ENCODE data around the gene ZBTB3.
"Not testable (repeated sequence)": the region's sequence is repeated elsewhere in the genome, so short reads cannot be mapped to it uniquely, and the experiment has no call there.

The ZBTB3 gene

DNA sequence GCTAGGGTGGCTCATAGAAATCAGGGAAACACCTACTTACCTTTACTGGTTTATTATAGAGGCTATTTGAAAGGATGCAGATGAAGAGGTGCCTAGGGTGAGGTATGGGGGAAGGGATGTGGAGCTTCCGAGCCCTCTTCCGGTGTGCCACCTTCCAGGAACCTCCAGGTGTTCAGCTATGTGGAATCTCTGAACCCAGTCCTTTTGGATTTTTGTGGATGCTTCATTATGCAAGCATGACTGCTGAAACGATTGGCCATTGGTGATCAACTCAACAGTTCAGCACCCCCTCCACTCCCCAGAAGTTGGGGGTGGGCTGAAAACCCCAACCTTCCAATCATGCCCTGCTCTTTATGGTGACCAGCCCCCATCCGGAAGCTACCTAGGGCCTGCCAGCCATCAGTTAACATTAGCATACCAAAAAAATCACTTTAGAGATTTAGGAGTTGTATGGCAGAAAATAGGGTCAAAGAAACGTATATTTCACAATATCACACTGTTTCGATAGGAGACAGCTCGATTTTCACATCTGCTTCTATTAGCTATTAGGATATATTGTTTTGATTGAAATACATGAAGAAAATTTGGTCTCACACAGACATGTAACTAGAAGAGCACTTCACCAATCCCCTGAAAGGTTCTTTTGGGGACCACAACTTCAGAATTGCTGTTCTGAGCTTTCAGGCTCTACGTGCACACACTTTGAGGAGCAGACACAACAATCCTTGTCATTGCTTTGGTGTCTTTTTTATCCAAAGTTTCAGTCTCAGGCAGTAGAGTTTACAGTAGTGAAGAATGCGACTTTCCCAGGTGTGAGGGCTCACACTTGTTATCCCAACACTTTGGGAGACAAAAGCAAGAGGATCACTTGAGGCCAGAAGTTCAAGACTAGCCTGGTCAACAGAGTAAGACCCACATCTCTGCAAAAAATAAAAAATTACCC, 4.2 kb upstream of the ZBTB3 start:
- DNase-seq (ENCODE audit: insufficient read length, low spot score), result no peak
- TF ChIP-seq POU2F2 (IDR thresholded peaks at IDR 0.05; ENCODE audit: low read depth, low read length) (no peak), POLR2A (IDR thresholded peaks at IDR 0.05; ENCODE audit: low read depth, low read length) (no peak), TAF1 (IDR thresholded peaks at IDR 0.05; ENCODE audit: low read depth, low read length) (no peak), POLR2AphosphoS5 (IDR thresholded peaks at IDR 0.05; ENCODE audit: low read depth, low read length) (no peak)

DNA sequence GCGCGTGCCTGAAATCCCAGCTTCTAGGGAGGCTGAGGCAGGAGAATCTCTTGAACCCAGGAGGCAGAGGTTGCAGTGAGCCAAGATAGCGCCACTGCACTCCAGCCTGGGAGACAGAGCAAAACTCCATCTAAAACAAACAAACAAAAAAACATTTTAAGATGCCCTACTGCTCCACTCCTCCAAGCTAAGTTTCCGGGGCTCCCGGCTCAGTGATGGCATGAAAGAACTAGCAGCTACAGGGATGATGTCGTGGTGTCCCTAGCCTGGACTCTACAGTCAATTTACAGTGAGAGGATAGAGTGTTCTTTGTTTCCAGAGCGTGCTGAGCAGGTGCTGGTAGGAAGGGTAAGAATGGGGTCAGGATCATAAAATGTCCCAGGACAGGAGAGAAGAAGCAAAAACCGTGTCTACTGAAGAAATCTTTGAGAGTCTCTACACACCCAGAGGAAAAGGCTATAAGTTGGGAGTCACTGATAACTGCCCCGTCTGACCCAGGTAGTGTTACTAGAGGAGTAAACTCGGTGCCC, 1.2 kb upstream of the ZBTB3 start:
- TF ChIP-seq POLR2AphosphoS5 (IDR thresholded peaks at IDR 0.05; ENCODE audit: low read depth, low read length), result no peak
- no peak for TF ChIP-seq SPI1 (IDR thresholded peaks at IDR 0.05; ENCODE audit: low read depth, low read length)
- no peak for TF ChIP-seq PAX5 (IDR thresholded peaks at IDR 0.05; ENCODE audit: insufficient read depth, low read length, severe bottlenecking)
- TF ChIP-seq POLR2A (IDR thresholded peaks at IDR 0.05; ENCODE audit: low read depth, low read length), result no peak
- no peak for TF ChIP-seq TAF1 (IDR thresholded peaks at IDR 0.05; ENCODE audit: low read depth, low read length)
- no peak for TF ChIP-seq POU2F2 (IDR thresholded peaks at IDR 0.05; ENCODE audit: low read depth, low read length)
- FAIRE-seq (no peak), DNase-seq (ENCODE audit: insufficient read length, low spot score) (no peak)

More for the DNA sequence above, 4.2 kb upstream of the ZBTB3 start:
- FAIRE-seq, result no peak

DNA sequence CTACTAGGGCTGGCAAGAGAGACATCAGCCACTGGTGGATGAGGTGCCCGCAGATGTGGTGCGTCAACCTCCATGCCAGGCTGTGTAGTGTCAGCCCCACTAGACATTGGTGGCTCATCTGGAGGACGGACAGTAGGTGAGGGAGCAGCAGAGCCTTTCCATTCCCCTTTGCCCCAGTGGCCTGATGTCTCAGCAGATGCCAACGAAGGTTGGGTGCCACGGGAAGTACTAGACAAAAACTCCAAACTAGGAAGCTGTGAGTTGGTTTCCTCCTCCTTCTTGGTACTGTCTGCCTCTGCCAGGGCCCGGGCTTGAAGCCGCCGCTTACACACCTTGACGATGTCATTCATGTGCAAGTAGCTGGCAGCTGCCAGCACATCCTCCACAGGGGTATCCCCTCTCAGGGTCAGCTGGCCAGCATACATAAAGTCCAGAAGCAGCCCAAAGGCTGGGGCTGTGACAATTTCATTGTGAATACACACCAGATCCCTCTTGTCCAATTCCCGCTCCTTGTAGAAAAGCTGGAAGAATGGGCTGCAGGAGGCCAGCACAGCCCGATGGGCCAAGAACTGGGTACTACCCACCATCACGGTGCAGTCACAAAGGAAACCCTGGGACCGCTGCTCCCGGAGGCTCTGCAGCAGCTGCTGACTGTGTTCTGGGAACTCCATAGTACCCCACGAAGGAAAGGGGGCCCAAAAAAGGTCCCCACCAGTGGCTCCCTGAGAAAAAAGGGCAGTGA, 795 bp downstream of the ZBTB3 start:
- DNase-seq (ENCODE audit: insufficient read length, low spot score) (no peak), FAIRE-seq (no peak)
- TF ChIP-seq POLR2AphosphoS5 (IDR thresholded peaks at IDR 0.05; ENCODE audit: low read depth, low read length) (no peak), POLR2A (IDR thresholded peaks at IDR 0.05; ENCODE audit: low read depth, low read length) (no peak)

DNA sequence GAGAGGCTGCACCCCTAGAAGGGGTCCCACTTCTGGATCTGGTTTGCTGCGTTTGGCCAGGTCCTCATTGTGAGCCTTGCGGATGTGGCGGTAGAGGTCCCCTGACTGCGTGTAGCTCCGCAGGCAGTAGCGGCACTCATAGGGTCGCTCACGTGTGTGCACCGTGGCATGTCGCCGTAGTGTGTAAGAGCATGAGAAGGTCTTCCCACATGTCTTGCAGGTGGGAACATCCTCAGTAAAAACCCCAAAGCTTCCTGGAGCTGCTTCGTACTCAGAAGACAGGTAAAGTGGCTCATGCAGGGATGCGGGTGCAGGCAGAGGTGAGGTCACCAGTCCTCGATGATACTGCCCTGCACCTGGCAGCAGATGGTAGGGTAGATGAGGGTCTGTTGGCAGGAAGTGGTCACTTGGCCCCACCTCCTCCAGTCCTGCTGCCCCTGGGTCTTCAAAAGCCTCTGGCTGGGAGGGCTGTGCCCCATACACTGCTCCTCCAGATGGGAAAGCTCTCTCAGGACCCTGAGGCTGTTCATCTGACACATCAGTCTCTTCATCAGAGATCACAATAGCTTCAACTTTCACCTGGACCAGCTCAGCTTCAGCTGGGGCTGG, 1.7 kb downstream of the ZBTB3 start:
- TF ChIP-seq PAX5 (IDR thresholded peaks at IDR 0.05; ENCODE audit: insufficient read depth, low read length, severe bottlenecking) (no peak), POLR2AphosphoS5 (IDR thresholded peaks at IDR 0.05; ENCODE audit: low read depth, low read length) (no peak), TAF1 (IDR thresholded peaks at IDR 0.05; ENCODE audit: low read depth, low read length) (no peak), POU2F2 (IDR thresholded peaks at IDR 0.05; ENCODE audit: low read depth, low read length) (no peak), POLR2A (IDR thresholded peaks at IDR 0.05; ENCODE audit: low read depth, low read length) (no peak), SPI1 (IDR thresholded peaks at IDR 0.05; ENCODE audit: low read depth, low read length) (no peak)
- FAIRE-seq, result no peak
- no peak for DNase-seq (ENCODE audit: insufficient read length, low spot score)

DNA sequence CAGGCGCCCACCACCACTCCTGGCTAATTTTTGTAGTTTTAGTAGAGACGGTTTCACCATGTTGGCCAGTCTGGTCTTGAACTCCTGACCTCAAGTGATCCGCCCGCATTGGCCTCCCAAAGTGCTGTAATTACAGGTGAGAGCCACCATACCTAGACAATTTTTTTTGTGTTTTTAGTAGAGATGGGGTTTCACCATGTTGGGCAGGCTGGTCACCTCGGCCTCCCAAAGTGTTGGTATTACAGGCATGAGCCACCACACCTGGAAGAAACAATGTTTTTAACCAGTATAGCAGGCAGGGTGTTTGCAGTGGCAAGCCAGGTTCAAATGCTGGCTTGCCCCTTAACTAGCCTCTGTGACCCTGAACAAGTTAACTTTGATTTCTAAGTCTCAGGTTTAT, 4.0 kb downstream of the ZBTB3 start:
- DNase-seq (ENCODE audit: insufficient read length, low spot score); FAIRE-seq: not testable (repeated sequence)

DNA sequence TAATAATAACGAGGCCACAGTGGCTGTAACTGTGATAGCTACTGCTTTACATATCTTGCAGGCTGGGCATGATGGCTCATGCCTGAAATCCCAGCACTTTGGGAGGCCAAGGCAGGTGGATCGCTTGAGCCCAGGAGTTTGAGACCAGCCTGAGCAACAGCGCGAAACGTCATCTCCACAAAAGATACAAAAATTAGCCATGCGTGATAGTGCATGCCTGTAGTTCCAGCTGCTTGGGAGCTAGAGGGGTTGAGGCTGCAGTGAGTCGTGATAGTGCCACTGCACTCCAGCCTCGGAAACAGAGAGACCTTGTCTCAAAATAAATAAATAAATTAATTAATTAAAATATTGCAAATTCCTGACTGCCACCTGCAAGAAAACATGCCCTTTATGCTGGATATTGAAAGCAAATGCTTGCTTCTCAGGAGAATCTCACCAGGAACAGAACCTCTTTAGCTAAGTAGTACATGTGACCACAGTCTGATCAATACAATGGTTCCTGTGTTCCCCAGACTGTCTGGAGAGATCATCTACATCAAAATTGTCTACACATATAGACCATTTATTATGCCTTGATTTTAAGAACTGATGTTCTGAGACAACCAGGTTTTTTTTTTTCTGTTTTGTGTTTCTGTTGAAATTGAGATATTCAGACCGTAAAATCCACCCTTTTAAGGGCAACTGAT, 6.3 kb downstream of the ZBTB3 start:
- TF ChIP-seq SPI1 (IDR thresholded peaks at IDR 0.05; ENCODE audit: low read depth, low read length) (no peak), PAX5 (IDR thresholded peaks at IDR 0.05; ENCODE audit: insufficient read depth, low read length, severe bottlenecking) (no peak), POLR2AphosphoS5 (IDR thresholded peaks at IDR 0.05; ENCODE audit: low read depth, low read length) (no peak), TAF1 (IDR thresholded peaks at IDR 0.05; ENCODE audit: low read depth, low read length) (no peak), POU2F2 (IDR thresholded peaks at IDR 0.05; ENCODE audit: low read depth, low read length) (no peak), POLR2A (IDR thresholded peaks at IDR 0.05; ENCODE audit: low read depth, low read length) (no peak)

DNA sequence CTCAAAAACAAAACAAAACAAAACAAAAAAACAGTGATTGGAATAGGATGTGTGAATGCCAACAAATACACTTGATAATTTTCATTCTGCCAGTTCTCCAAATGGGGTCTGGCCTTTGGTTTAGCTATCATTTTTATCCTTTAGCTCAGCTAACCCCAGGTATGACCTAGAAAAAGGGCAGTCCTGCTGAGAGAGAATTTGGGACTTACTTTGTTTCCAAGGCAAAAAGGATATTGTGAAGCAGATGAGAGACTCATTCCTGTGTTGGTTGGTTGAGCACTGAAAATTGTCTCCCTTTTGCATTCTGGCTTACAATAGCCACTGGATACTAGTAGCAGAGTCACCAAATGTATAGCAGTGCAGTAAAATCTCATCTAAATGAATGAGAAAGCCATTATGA, 16.8 kb downstream of the ZBTB3 start:
- DNase-seq (ENCODE audit: insufficient read length, low spot score) (no peak), FAIRE-seq (no peak)
- TF ChIP-seq SPI1 (IDR thresholded peaks at IDR 0.05; ENCODE audit: low read depth, low read length), result no peak
- TF ChIP-seq POLR2AphosphoS5 (IDR thresholded peaks at IDR 0.05; ENCODE audit: low read depth, low read length), result no peak
- TF ChIP-seq TAF1 (IDR thresholded peaks at IDR 0.05; ENCODE audit: low read depth, low read length), result no peak

More for the DNA sequence above, 6.3 kb downstream of the ZBTB3 start:
- DNase-seq (ENCODE audit: insufficient read length, low spot score) (no peak), FAIRE-seq (no peak)

DNA sequence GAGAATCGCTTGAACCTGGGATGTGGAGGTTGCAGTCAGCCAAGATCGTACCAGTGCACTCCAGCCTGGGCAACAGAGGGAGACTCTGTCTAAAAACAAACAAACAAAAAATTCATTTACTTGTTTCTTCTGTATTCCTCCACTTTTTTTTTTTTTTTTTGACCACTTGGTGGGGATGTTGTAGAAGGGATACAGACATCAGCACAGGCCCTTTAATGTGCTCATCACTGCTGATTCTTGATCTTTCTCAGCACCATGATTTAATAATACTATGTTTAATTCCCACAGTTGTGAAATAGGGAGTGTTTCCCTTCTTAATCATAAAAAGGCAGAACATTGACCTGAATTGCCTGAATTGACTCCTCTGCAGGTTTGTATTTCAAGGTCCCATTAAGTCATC, 21.1 kb downstream of the ZBTB3 start:
- no peak for TF ChIP-seq POLR2A (IDR thresholded peaks at IDR 0.05; ENCODE audit: low read depth, low read length)
- no peak for TF ChIP-seq PAX5 (IDR thresholded peaks at IDR 0.05; ENCODE audit: insufficient read depth, low read length, severe bottlenecking)
- TF ChIP-seq SPI1 (IDR thresholded peaks at IDR 0.05; ENCODE audit: low read depth, low read length), result no peak
- FAIRE-seq (no peak), DNase-seq (ENCODE audit: insufficient read length, low spot score) (no peak)

DNA sequence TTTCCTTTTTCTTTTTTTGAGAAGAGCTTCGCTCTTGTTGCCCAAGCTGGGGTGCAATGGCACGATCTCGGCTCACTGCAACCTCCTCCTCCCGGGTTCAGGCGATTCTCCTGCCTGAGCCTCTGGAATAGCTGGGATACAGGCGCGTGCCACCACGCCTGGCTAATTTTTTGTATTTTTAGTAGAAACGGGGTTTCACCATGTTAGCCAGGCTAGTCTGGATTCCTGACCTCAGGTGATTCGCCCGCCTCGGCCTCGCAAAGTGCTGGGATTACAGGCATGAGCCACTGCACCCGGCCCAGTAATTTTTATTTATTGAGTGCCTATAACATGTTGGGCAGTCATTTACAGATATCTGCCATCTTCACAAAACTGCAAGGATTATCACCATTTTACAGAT, 23.9 kb downstream of the ZBTB3 start:
- not testable (repeated sequence) for FAIRE-seq; DNase-seq (ENCODE audit: insufficient read length, low spot score)

Measured in GM12891 (cell line).